ENCODE measurements around the gene RAPGEF5.

Gene RAPGEF5

GRCh38 chr7:22189230-22189629 is 167.7 kb downstream of the RAPGEF5 start:
- DNase-seq (ENCODE audit: low read depth): no peak

- DNase-seq (ENCODE audit: low read depth): no peak
These were observed 169.1 kb downstream of the RAPGEF5 start for GRCh38 chr7:22187691-22188348.

GRCh38 chr7:22185559-22185958 is 171.4 kb downstream of the RAPGEF5 start:
- no peak for DNase-seq (ENCODE audit: low read depth)

GRCh38 chr7:22184549-22185199 is 172.3 kb downstream of the RAPGEF5 start:
- no peak for DNase-seq (ENCODE audit: low read depth)

- no peak for DNase-seq (ENCODE audit: low read depth)
These were observed 173.3 kb downstream of the RAPGEF5 start for GRCh38 chr7:22183522-22184280.

- DNase-seq (ENCODE audit: low read depth): no peak
These were observed 174.8 kb downstream of the RAPGEF5 start for GRCh38 chr7:22182149-22182548.

- no peak for DNase-seq (ENCODE audit: low read depth)
These were observed 175.3 kb downstream of the RAPGEF5 start for GRCh38 chr7:22181663-22182062.

GRCh38 chr7:22179442-22179879 is 177.5 kb downstream of the RAPGEF5 start:
- DNase-seq (ENCODE audit: low read depth): no peak

- no peak for DNase-seq (ENCODE audit: low read depth)
These were observed 178.2 kb downstream of the RAPGEF5 start for GRCh38 chr7:22178735-22179134.

GRCh38 chr7:22176791-22177412 is 180.1 kb downstream of the RAPGEF5 start:
- DNase-seq (ENCODE audit: low read depth): no peak

- no peak for DNase-seq (ENCODE audit: low read depth)
These were observed 182.4 kb downstream of the RAPGEF5 start for GRCh38 chr7:22174574-22174953.

- DNase-seq (ENCODE audit: low read depth): no peak
These were observed 183.0 kb downstream of the RAPGEF5 start for GRCh38 chr7:22173685-22174573.

GRCh38 chr7:22168129-22168634 is 188.8 kb downstream of the RAPGEF5 start:
- DNase-seq (ENCODE audit: low read depth): no peak

GRCh38 chr7:22167482-22167881 is 189.5 kb downstream of the RAPGEF5 start:
- no peak for DNase-seq (ENCODE audit: low read depth)

GRCh38 chr7:22166928-22167327 is 190.0 kb downstream of the RAPGEF5 start:
- no peak for DNase-seq (ENCODE audit: low read depth)

GRCh38 chr7:22159341-22159740 is 197.6 kb downstream of the RAPGEF5 start:
- DNase-seq (ENCODE audit: low read depth): no peak

- no peak for DNase-seq (ENCODE audit: low read depth)
These were observed 199.4 kb downstream of the RAPGEF5 start for GRCh38 chr7:22157552-22157951.

GRCh38 chr7:22156205-22156604 is 200.7 kb downstream of the RAPGEF5 start:
- DNase-seq (ENCODE audit: low read depth): peak; percentile 69

GRCh38 chr7:22154143-22154529 is 202.8 kb downstream of the RAPGEF5 start:
- no peak for DNase-seq (ENCODE audit: low read depth)

GRCh38 chr7:22153432-22154142 is 203.4 kb downstream of the RAPGEF5 start:
- DNase-seq (ENCODE audit: low read depth): no peak

- no peak for DNase-seq (ENCODE audit: low read depth)
These were observed 204.3 kb downstream of the RAPGEF5 start for GRCh38 chr7:22152690-22153089.
